Peyer's patch (tissue), 4 donors: ENCODE measurements around the gene DYNC2LI1. TPM values are rescaled to one million over a fixed set of nuclear protein-coding genes. Genes with fewer than 3 reads are reported as not detected.

Experiments
- DNase-seq, 3 donors: peaks; one replicate each; pipeline ENCODE4 v3.0.0-alpha.2; 2017 to 2019
- H3K27ac ChIP-seq, 4 donors: fragments of 200-600 bp; sonication (generic); one replicate each; pipeline ENCODE4 v1.5.1; 2016 to 2019
- H3K27me3 ChIP-seq, 2 donors: fragments of 200-600 bp; sonication (generic); one replicate each; pipeline ENCODE4 v1.5.1; 2019
- H3K36me3 ChIP-seq, 3 donors: fragments of 200-600 bp; sonication (generic); one replicate each; pipeline ENCODE4 v1.5.1; 2016 to 2019
- H3K4me1 ChIP-seq, 4 donors: fragments of 200-600 bp; sonication (generic); one replicate each; pipeline ENCODE4 v1.5.1; 2016 to 2019
- H3K4me3 ChIP-seq, 4 donors: fragments of 200-600 bp; sonication (generic); 1 replicate in 3 of 4; 2 replicates in 1 of 4; pipeline ENCODE4 v1.5.1; 2016 to 2019; ENCODE audit warnings: mild to moderate bottlenecking in 1 of 4
- H3K9me3 ChIP-seq, 4 donors: fragments of 200-600 bp; sonication (generic); one replicate each; pipeline ENCODE4 v1.5.1; 2016 to 2019; ENCODE audit warnings: mild to moderate bottlenecking in 1 of 4
- POLR2A ChIP-seq, 2 donors: fragments of 450-650 bp; IDR thresholded peaks; one replicate each; pipeline ENCODE4 v1.5.1; 2017; ENCODE audit warnings: antibody characterized with exemption in 2 of 2, mild to moderate bottlenecking in 2 of 2, moderate library complexity in 2 of 2
- total RNA-seq, 4 donors: library from RNA; depleted of rRNA; stranded (reverse); fragments of >200 nt; gene quantifications; one replicate each; pipeline ENCODE4 v1.1.0, GENCODE V29; 2016
- TF ChIP-seq, protein P1 (sequence below), 6 experiments: fragments of 450-650 bp in 4 of 6; fragments of 200-600 bp in 2 of 6; sonication (generic) in 1 of 6; IDR thresholded peaks; one replicate each; pipeline ENCODE4 v1.5.1; 2017 to 2019; ENCODE audit warnings: antibody characterized with exemption in 6 of 6, mild to moderate bottlenecking in 3 of 6, moderate library complexity in 1 of 6

Gene DYNC2LI1
- total RNA-seq, 4 donors from 2014 or later: 21.5 to 41.3 (median 27.9) TPM

DNA sequence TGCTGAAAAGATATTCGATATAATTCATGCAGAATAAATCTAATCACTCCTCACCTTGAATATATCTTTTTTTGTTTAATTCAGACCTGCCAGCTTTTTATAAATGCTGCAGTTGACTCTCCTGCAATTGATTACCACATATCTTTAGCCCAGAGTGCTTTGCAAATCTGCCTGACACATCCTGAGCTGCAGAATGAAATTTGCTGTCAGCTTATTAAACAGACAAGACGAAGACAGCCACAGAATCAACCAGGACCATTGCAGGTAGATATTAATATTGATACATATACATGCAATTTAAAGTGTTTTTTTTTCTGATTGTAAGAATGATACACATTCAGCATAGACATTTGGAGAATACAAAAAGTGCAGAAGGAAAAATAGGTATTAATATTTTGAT, 35.6 kb upstream of the DYNC2LI1 start:
- Histone ChIP-seq H3K27ac (no peak overlapping the region), H3K36me3 (no peaks in the 10 kb centered on the region), H3K4me1 (no peaks in the 10 kb centered on the region), H3K9me3 (no peaks in the 10 kb centered on the region), H3K27me3 (no peaks in the 10 kb centered on the region), H3K4me3 (no peak overlapping the region)
- DNase-seq: no peak
- TF ChIP-seq POLR2A (IDR thresholded peaks at IDR 0.05): no peak
- TF ChIP-seq, protein P1, sequence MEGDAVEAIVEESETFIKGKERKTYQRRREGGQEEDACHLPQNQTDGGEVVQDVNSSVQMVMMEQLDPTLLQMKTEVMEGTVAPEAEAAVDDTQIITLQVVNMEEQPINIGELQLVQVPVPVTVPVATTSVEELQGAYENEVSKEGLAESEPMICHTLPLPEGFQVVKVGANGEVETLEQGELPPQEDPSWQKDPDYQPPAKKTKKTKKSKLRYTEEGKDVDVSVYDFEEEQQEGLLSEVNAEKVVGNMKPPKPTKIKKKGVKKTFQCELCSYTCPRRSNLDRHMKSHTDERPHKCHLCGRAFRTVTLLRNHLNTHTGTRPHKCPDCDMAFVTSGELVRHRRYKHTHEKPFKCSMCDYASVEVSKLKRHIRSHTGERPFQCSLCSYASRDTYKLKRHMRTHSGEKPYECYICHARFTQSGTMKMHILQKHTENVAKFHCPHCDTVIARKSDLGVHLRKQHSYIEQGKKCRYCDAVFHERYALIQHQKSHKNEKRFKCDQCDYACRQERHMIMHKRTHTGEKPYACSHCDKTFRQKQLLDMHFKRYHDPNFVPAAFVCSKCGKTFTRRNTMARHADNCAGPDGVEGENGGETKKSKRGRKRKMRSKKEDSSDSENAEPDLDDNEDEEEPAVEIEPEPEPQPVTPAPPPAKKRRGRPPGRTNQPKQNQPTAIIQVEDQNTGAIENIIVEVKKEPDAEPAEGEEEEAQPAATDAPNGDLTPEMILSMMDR (IDR thresholded peaks at IDR 0.05): no peak

DNA sequence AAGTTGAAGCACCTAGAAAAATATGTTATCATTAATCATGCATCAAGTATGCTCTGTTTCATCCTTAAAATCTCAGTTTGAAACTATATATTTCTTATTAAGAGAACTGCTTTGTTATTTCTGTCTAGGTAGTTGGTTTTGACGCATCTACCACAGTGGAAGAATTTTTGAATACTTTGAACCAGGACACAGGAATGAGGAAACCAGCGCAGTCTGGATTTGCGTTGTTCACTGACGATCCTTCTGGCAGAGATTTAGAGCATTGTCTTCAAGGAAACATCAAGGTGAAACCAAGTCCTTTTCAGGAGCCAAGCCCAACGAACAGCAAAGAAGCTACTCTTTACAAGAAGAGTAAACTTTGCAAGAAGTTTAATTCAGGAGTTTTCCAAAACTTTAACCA, 30.1 kb upstream of the DYNC2LI1 start:
- Histone ChIP-seq H3K4me1 (no peaks in the 10 kb centered on the region), H3K27ac (no peak overlapping the region), H3K27me3 (no peaks in the 10 kb centered on the region), H3K9me3 (no peaks in the 10 kb centered on the region), H3K4me3 (no peak overlapping the region), H3K36me3 (no peaks in the 10 kb centered on the region)
- no peak for TF ChIP-seq POLR2A (IDR thresholded peaks at IDR 0.05)
- no peak for DNase-seq

DNA sequence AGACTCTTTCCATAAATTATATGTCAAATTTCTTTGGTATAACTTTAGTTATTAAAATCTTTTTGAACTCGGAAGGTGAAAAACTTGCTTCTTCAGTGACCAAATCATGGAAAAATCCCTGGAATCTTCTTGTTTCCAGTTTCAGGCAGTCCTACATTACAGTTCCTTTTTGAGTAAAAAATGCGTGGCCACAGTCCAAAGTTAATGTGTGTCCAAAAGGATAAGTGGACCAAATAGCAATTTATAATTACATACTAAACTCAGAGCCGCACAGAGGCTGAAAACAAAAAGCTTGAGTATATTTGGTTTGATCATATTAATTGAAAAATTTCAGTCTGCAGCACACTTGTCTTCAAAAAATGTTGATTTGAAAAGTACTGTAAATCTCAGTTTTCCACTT, 28.4 kb upstream of the DYNC2LI1 start:
- H3K4me3 ChIP-seq: no peak overlapping the region
- no peak for TF ChIP-seq POLR2A (IDR thresholded peaks at IDR 0.05)
- TF ChIP-seq, protein P1 (IDR thresholded peaks at IDR 0.05): no peak
- no peaks in the 10 kb centered on the region for H3K27me3 ChIP-seq
- no peaks in the 10 kb centered on the region for H3K36me3 ChIP-seq
- no peak overlapping the region for H3K27ac ChIP-seq
- DNase-seq: no peak
- H3K4me1 ChIP-seq: no peaks in the 10 kb centered on the region
- H3K9me3 ChIP-seq: no peaks in the 10 kb centered on the region

DNA sequence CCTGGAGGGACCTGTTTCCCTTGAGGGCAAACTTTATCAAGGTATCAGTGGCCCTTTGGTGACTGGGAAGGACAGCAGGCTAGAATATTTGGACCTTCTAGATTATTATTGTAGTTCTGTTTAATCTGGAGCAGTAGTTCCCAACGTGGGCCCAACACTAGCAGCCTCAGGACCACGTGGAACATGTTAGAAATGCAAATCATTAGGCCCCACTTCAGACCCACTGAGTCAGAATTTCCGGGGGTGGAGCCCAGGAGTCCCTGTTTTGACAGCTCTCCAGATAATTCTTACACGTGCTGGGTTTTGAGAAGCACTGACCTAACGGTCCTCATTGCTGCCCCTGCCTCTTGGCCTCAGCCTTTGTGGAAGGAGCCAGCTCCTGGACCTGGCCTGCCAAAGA, 25.5 kb upstream of the DYNC2LI1 start:
- no peaks in the 10 kb centered on the region for H3K27me3 ChIP-seq
- TF ChIP-seq POLR2A (IDR thresholded peaks at IDR 0.05): no peak
- TF ChIP-seq, protein P1 (IDR thresholded peaks at IDR 0.05): no peak
- H3K4me3 ChIP-seq: no peak overlapping the region
- no peaks in the 10 kb centered on the region for H3K9me3 ChIP-seq
- H3K27ac ChIP-seq: no peak overlapping the region
- no peaks in the 10 kb centered on the region for H3K36me3 ChIP-seq
- H3K4me1 ChIP-seq: no peaks in the 10 kb centered on the region
- DNase-seq: no peak

DNA sequence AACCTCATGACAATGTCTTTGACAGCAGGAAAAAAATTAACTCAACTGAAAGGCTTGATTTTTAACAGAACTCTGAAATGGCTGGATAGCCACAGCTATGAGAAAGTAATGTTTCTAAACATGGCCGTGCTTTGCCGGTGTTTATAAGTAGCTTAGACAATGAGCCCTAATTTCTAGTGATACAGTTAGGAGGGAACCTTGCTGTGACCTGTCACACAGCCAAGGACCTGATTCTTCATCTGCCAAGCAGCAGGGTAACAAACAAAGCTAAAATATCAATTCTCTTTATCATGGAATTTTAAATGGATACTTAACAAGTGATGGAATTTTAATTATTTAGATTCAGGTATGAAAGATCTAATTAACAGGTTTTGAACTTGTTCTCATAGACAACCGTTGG, 24.3 kb upstream of the DYNC2LI1 start:
- H3K9me3 ChIP-seq: no peaks in the 10 kb centered on the region
- H3K27me3 ChIP-seq: no peaks in the 10 kb centered on the region
- no peak for DNase-seq
- H3K27ac ChIP-seq: no peak overlapping the region
- no peak overlapping the region for H3K4me3 ChIP-seq
- H3K4me1 ChIP-seq: no peaks in the 10 kb centered on the region
- no peaks in the 10 kb centered on the region for H3K36me3 ChIP-seq
- TF ChIP-seq POLR2A (IDR thresholded peaks at IDR 0.05): no peak
- TF ChIP-seq, protein P1 (IDR thresholded peaks at IDR 0.05): no peak

DNA sequence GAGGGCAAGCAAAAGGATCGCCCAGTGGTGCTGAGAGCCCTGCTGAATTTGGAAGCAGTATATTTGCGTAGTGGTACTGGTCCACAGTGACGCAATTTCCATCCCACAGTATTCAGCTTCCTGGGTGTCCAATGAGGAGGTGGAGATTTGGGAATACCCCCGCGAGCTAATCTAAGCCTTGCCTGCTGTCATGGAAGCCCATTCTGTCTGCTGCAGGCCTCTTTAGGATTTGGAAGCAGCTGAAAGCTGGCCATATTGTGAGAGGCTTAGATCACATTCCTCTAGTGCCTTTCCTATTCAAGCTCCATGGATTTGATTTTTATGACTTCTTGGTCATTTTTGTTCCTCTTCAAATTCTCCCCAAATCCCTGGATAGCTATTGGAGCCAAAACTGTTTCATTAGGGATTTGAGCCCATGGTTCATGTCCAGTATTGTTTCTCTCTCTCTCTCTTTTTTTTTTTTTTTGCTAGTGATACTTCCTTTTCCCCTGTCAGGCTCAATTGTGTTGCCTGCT, 22.3 kb upstream of the DYNC2LI1 start:
- TF ChIP-seq POLR2A (IDR thresholded peaks at IDR 0.05): no peak
- TF ChIP-seq, protein P1 (IDR thresholded peaks at IDR 0.05): no peak
- Histone ChIP-seq H3K4me3 (no peak overlapping the region), H3K27ac (no peak overlapping the region), H3K27me3 (no peaks in the 10 kb centered on the region), H3K9me3 (no peaks in the 10 kb centered on the region), H3K36me3 (no peaks in the 10 kb centered on the region), H3K4me1 (no peaks in the 10 kb centered on the region)
- DNase-seq: no peak
